ENCODE data around the gene CNTF.

The CNTF gene

DNA sequence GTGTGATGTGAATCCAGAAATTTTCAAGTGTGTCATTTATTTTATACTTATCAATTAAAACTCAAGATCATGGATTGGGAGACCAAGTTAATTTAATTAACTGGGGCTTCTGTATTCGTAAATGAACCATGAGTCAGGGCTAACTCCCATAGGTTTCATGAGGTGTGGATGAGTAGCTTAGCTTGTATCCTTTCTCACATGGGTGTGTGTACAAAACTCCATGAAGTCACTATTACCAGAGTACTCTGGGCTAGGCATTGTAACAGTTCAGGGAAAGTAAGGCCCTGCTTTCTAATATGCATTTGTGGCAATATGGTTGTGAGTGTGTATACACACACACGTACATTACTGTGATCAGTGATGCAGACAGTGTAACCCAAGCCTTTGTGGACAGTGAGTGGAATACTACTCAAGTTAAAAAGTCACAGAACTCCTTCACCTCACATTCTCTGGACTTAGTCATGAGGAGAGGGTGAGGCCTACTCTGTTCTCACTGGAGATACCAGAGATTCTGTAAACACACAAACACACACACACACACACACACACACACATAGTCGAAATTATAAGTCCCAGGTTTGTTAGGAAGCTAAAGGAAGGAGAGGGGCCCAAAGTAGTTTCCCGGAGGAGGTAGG lies 3.5 kb downstream of the CNTF start (continued):
- no peak for TF ChIP-seq POU6F1 (CRISPR knock-in tag; IDR thresholded peaks at IDR 0.05; ENCODE audit: borderline replicate concordance, low read depth)
- TF ChIP-seq ZNF565 (CRISPR knock-in tag; conservative IDR thresholded peaks at IDR 0.05; ENCODE audit: low read depth), result no peak
- no peak for TF ChIP-seq TOX (CRISPR knock-in tag; IDR thresholded peaks at IDR 0.05; ENCODE audit: borderline replicate concordance)
- no peak for TF ChIP-seq ZFP30 (CRISPR knock-in tag; IDR thresholded peaks at IDR 0.05)
- TF ChIP-seq ESRRG (CRISPR knock-in tag; IDR thresholded peaks at IDR 0.05), result no peak
- TF ChIP-seq BACH2 (CRISPR knock-in tag; IDR thresholded peaks at IDR 0.05; ENCODE audit: borderline replicate concordance), result no peak

GRCh38 chr11:58626934-58627483 lies 4.5 kb downstream of the CNTF start:
- no peak for ATAC-seq
- TF ChIP-seq, protein P1, sequence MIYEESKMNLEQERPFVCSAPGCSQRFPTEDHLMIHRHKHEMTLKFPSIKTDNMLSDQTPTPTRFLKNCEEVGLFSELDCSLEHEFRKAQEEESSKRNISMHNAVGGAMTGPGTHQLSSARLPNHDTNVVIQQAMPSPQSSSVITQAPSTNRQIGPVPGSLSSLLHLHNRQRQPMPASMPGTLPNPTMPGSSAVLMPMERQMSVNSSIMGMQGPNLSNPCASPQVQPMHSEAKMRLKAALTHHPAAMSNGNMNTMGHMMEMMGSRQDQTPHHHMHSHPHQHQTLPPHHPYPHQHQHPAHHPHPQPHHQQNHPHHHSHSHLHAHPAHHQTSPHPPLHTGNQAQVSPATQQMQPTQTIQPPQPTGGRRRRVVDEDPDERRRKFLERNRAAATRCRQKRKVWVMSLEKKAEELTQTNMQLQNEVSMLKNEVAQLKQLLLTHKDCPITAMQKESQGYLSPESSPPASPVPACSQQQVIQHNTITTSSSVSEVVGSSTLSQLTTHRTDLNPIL (CRISPR knock-in tag; IDR thresholded peaks at IDR 0.05; ENCODE audit: low read depth), result no peak
- TF ChIP-seq OSR1 (CRISPR knock-in tag; IDR thresholded peaks at IDR 0.05) (no peak), TOX (CRISPR knock-in tag; IDR thresholded peaks at IDR 0.05; ENCODE audit: borderline replicate concordance) (no peak), ISL1 (CRISPR knock-in tag; IDR thresholded peaks at IDR 0.05) (no peak), CSDC2 (CRISPR knock-in tag; IDR thresholded peaks at IDR 0.05) (no peak), BACH2 (CRISPR knock-in tag; IDR thresholded peaks at IDR 0.05; ENCODE audit: borderline replicate concordance) (no peak), ZNF565 (CRISPR knock-in tag; conservative IDR thresholded peaks at IDR 0.05; ENCODE audit: low read depth) (no peak), ESRRG (CRISPR knock-in tag; IDR thresholded peaks at IDR 0.05) (no peak), ZFP30 (CRISPR knock-in tag; IDR thresholded peaks at IDR 0.05) (no peak), ZNF8 (CRISPR knock-in tag; IDR thresholded peaks at IDR 0.05) (no peak), POU6F1 (CRISPR knock-in tag; IDR thresholded peaks at IDR 0.05; ENCODE audit: borderline replicate concordance, low read depth) (no peak), SNAI2 (CRISPR knock-in tag; IDR thresholded peaks at IDR 0.05) (no peak), ZNF70 (CRISPR knock-in tag; IDR thresholded peaks at IDR 0.05) (no peak)

- no peak for TF ChIP-seq TCF4 (CRISPR knock-in tag; IDR thresholded peaks at IDR 0.05; ENCODE audit: borderline replicate concordance)
- TF ChIP-seq ZC3H10 (CRISPR knock-in tag; IDR thresholded peaks at IDR 0.05), result no peak
- peak; percentile 11; the same call in 1 of the 3 replicates for ATAC-seq
These were observed 6.0 kb downstream of the CNTF start for GRCh38 chr11:58628446-58628845.

GRCh38 chr11:58629857-58630256 lies 7.4 kb downstream of the CNTF start:
- no peak for TF ChIP-seq CSRNP3 (CRISPR knock-in tag; IDR thresholded peaks at IDR 0.05)
- no peak for TF ChIP-seq PPARA (CRISPR knock-in tag; IDR thresholded peaks at IDR 0.05; ENCODE audit: borderline replicate concordance)
- no peak for TF ChIP-seq ARNTL (CRISPR knock-in tag; IDR thresholded peaks at IDR 0.05; ENCODE audit: borderline replicate concordance, low read depth)
- TF ChIP-seq SNAI2 (CRISPR knock-in tag; IDR thresholded peaks at IDR 0.05), result no peak
- no peak for TF ChIP-seq ESRRG (CRISPR knock-in tag; IDR thresholded peaks at IDR 0.05)
- TF ChIP-seq ISL1 (CRISPR knock-in tag; IDR thresholded peaks at IDR 0.05), result no peak
- TF ChIP-seq ZNF565 (CRISPR knock-in tag; conservative IDR thresholded peaks at IDR 0.05; ENCODE audit: low read depth), result no peak
- no peak for TF ChIP-seq RARB (CRISPR knock-in tag; IDR thresholded peaks at IDR 0.05)
- ATAC-seq, result peak; percentile 52

DNA sequence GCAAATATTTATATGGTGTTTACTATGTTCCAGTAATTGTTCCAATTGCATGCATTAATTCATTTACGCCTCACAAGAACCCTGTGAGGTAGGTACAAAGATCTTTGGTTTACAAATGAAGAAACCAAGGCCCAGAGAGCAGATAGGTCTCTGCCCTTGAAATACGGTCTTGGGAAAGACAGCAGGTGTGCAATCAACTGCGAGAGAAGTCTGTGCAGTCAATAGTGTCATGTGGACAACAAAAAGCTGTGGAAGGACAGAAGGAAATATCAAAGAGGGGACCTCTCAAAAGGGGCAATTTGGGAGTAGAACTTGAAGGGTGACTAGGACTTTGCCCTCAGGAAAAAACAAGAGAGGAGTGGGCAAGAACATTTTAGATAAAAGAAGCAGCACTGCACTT lies 8.9 kb downstream of the CNTF start:
- ATAC-seq, result no peak
- no peak for TF ChIP-seq ARNTL (CRISPR knock-in tag; IDR thresholded peaks at IDR 0.05; ENCODE audit: borderline replicate concordance, low read depth)
- TF ChIP-seq POU6F1 (CRISPR knock-in tag; IDR thresholded peaks at IDR 0.05; ENCODE audit: borderline replicate concordance, low read depth), result no peak
- TF ChIP-seq ZFP3 (CRISPR knock-in tag; IDR thresholded peaks at IDR 0.05), result no peak
- no peak for TF ChIP-seq TSHZ2 (CRISPR knock-in tag; IDR thresholded peaks at IDR 0.05)
- TF ChIP-seq ZNF565 (CRISPR knock-in tag; conservative IDR thresholded peaks at IDR 0.05; ENCODE audit: low read depth), result no peak
- no peak for TF ChIP-seq ZNF70 (CRISPR knock-in tag; IDR thresholded peaks at IDR 0.05)
